GM12878 (cell line): ENCODE data around the gene TRAFD1. TPM values are rescaled to one million over a fixed set of nuclear protein-coding genes. Genes with fewer than 3 reads are reported as not detected.

Experiments used
- ATAC-seq: fragments of 200-7000 bp; cut with Tn5 transposase; 3 replicates; pipeline ENCODE4 v1.9.1; 2020; ENCODE audit warnings: mild to moderate bottlenecking, moderate library complexity
- BruUV-seq: library from RNA; stranded (reverse); fragments of 400-500 nt; replicated peaks from 2 replicates; lab custom pipeline; 2021; lab: Mats Ljungman, UMichigan
- CTCF ChIA-PET: fragments of 300-600 bp; sonication (Branson Sonifier 250); formaldehyde crosslinking; extraction: SDS; loops from one replicate; lab custom pipeline; 2021; ENCODE audit warnings: inconsistent platforms; lab: Yijun Ruan, JAX
- POLR2A ChIA-PET: fragments of 350-600 bp; formaldehyde crosslinking; extraction: SDS; loops from one replicate; lab custom pipeline; 2021; ENCODE audit warnings: inconsistent platforms; lab: Charles Lee
- RAD21 ChIA-PET: fragments of 300-600 bp; sonication (Branson Sonifier 250); formaldehyde crosslinking; loops from one replicate; lab custom pipeline; 2023; ENCODE audit warnings: antibody characterized with exemption; ENCODE audit not compliant: unreplicated experiment; lab: Charles Lee
- SMC1A ChIA-PET: fragments of 300-600 bp; sonication (Branson Sonifier 250); formaldehyde crosslinking; loops from one replicate; lab custom pipeline; 2023; ENCODE audit not compliant: unreplicated experiment, uncharacterized antibody; lab: Charles Lee
- DNase-seq: peaks from one replicate; pipeline ENCODE4 v3.0.0-alpha.2; 2011; ENCODE audit warnings: low read depth, low spot score
- FAIRE-seq: peaks from 3 replicates; lab custom pipeline; 2011; peaks lifted over from hg19 to GRCh38; lab: Jason Lieb, UNC
- H2AFZ ChIP-seq: 2 replicates; pipeline ENCODE4 v1.6.0; 2011; ENCODE audit warnings: low read depth, low read length, control low read depth; ENCODE audit not compliant: control insufficient read depth
- H3K27ac ChIP-seq: 2 replicates; pipeline ENCODE4 v1.5.1; 2011; ENCODE audit warnings: control low read depth; ENCODE audit not compliant: control insufficient read depth, insufficient read depth
- H3K27me3 ChIP-seq, 2 experiments: replicated peaks in 1 of 2; 2 replicates each; pipeline versions ENCODE4 v1.6.0 to v1.6.1; 2011; ENCODE audit warnings: low read length in 1 of 2; ENCODE audit not compliant: control insufficient read depth in 2 of 2, insufficient read depth in 2 of 2
- H3K36me3 ChIP-seq, 2 experiments: 2 replicates each; pipeline ENCODE4 v1.5.1; 2011; ENCODE audit warnings: low read length in 1 of 2; ENCODE audit not compliant: control insufficient read depth in 2 of 2, insufficient read depth in 2 of 2
- H3K4me1 ChIP-seq: 2 replicates; pipeline ENCODE4 v1.6.1; 2011; ENCODE audit warnings: mild to moderate bottlenecking, low read length, moderate library complexity, mixed read lengths; ENCODE audit not compliant: control insufficient read depth, insufficient read depth
- H3K4me2 ChIP-seq: 2 replicates; pipeline ENCODE4 v1.6.0; 2011; ENCODE audit warnings: control low read depth; ENCODE audit not compliant: control insufficient read depth, insufficient read depth
- H3K4me3 ChIP-seq: fragments of 200-600 bp; sonication (generic); 2 replicates; pipeline ENCODE4 v1.5.1; 2016
- H3K79me2 ChIP-seq: 2 replicates; pipeline ENCODE4 v1.6.0; 2011; ENCODE audit warnings: low read length; ENCODE audit not compliant: control insufficient read depth, insufficient read depth
- H3K9ac ChIP-seq: 2 replicates; pipeline ENCODE4 v1.8.0; 2011; ENCODE audit warnings: low read length, control low read depth, mixed read lengths; ENCODE audit not compliant: control insufficient read depth, insufficient read depth
- H3K9me3 ChIP-seq: replicated peaks from 3 replicates; pipeline ENCODE4 v1.5.1; 2011; ENCODE audit warnings: mild to moderate bottlenecking, low read length; ENCODE audit not compliant: control insufficient read depth, insufficient read depth
- H4K20me1 ChIP-seq: 2 replicates; pipeline ENCODE4 v1.6.0; 2011; ENCODE audit not compliant: control insufficient read depth, insufficient read depth
- FOXK2 ChIP-seq: fragments of 450-650 bp; IDR thresholded peaks from 2 replicates; pipeline ENCODE4 v1.6.1; 2017; ENCODE audit warnings: mild to moderate bottlenecking, moderate library complexity
- GATAD2B ChIP-seq: fragments of 450-650 bp; conservative IDR thresholded peaks from 2 replicates; pipeline ENCODE4 v1.6.1; 2017; ENCODE audit warnings: low read depth, mild to moderate bottlenecking, moderate library complexity
- POLR2A ChIP-seq: IDR thresholded peaks from 2 replicates; pipeline ENCODE4 v1.6.1; 2011; ENCODE audit warnings: low read depth, mild to moderate bottlenecking, low read length
- RB1 ChIP-seq: fragments of 450-650 bp; formaldehyde crosslinking; IDR thresholded peaks from 2 replicates; pipeline ENCODE4 v1.6.1; 2017; ENCODE audit warnings: mild to moderate bottlenecking, borderline replicate concordance
- RELA ChIP-seq: fragments of 450-650 bp; IDR thresholded peaks from 2 replicates; pipeline ENCODE4 v1.8.0; 2014; ENCODE audit warnings: borderline replicate concordance; ENCODE audit not compliant: partially characterized antibody
- RFX5 ChIP-seq: IDR thresholded peaks from 2 replicates; pipeline ENCODE4 v1.6.1; 2011; ENCODE audit warnings: low read depth, low read length, improper control_type of control experiment
- SMAD5 ChIP-seq: IDR thresholded peaks from 2 replicates; pipeline ENCODE4 v1.6.1; 2016; ENCODE audit warnings: antibody characterized with exemption, low read depth
- SP1 ChIP-seq: IDR thresholded peaks from one replicate; pipeline ENCODE4 v1.6.1; 2011; ENCODE audit warnings: low read depth, low read length
- STAT1 ChIP-seq: fragments of 450-650 bp; conservative IDR thresholded peaks from 2 replicates; pipeline ENCODE4 v1.6.1; 2014; ENCODE audit warnings: antibody characterized with exemption, mild to moderate bottlenecking
- SUPT20H ChIP-seq: IDR thresholded peaks from 2 replicates; pipeline ENCODE4 v1.6.1; 2011; ENCODE audit warnings: low read depth, mild to moderate bottlenecking, low read length, moderate library complexity, borderline replicate concordance; ENCODE audit not compliant: control insufficient read depth
- WGBS: methylation state at CpG from one replicate; pipeline ENCODE4 v1.1.6; 2016; ENCODE audit warnings: low lambda C conversion rate; ENCODE audit not compliant: insufficient replicate concordance, insufficient coverage; ENCODE audit errors: missing lambda C conversion rate; 5-methylcytosine and 5-hydroxymethylcytosine counted together
- in situ Hi-C: fragments of 300-500 bp; cut with MboI; formaldehyde crosslinking; loops from 9 replicates; pipeline ENCODE4 v1.14.3; 2018; ENCODE audit warnings: mixed read lengths
- intact Hi-C: fragments of 100-400 bp; cut with micrococcal nuclease; formaldehyde crosslinking; loops from one replicate; pipeline ENCODE4 v1.14.2; 2022; ENCODE audit not compliant: unreplicated experiment
- polyA plus RNA-seq, 11 experiments: library from polyadenylated mRNA; depleted of rRNA in 4 of 11; unstranded in 6 of 11; stranded (reverse) in 5 of 11; fragments of >200 nt; fragmentation: Nextera tagmentation in 4 of 11; fragmentation: Illumina TruSeq in 1 of 11; extraction: Ambion mirVana in 4 of 11; extraction: Trizol in 1 of 11; gene quantifications; 1 replicate in 1 of 11; 2 replicates in 10 of 11; pipeline versions ENCODE4 v1.2.1 to v1.2.3, GENCODE V29; 2011 to 2016; ENCODE audit warnings: inconsistent platforms in 2 of 11, missing spikeins in 2 of 11, low read depth in 1 of 11
- total RNA-seq, 4 experiments: library from RNA; depleted of rRNA in 3 of 4; stranded (reverse); fragments of >200 nt in 3 of 4; fragmentation: Illumina TruSeq in 1 of 4; extraction: Trizol in 1 of 4; gene quantifications; 2 replicates each; pipeline versions ENCODE4 v1.2.1 to v1.2.3, GENCODE V29; 2013 to 2021
- TF ChIP-seq, protein P1 (sequence below): fragments of 450-650 bp; IDR thresholded peaks from 2 replicates; pipeline ENCODE4 v1.6.1; 2017; ENCODE audit warnings: mild to moderate bottlenecking, moderate library complexity
- TF ChIP-seq, protein P2 (sequence below): IDR thresholded peaks from 2 replicates; pipeline ENCODE4 v1.6.1; 2012; ENCODE audit warnings: low read depth, low read length, improper control_type of control experiment

Gene TRAFD1
- total and polyA plus RNA-seq, 10 of the 15 experiments (the other 5 are each of a cell fraction or from before 2014, with no cell fraction given) = 37.2 to 55.5 (median 46.2) TPM

DNA sequence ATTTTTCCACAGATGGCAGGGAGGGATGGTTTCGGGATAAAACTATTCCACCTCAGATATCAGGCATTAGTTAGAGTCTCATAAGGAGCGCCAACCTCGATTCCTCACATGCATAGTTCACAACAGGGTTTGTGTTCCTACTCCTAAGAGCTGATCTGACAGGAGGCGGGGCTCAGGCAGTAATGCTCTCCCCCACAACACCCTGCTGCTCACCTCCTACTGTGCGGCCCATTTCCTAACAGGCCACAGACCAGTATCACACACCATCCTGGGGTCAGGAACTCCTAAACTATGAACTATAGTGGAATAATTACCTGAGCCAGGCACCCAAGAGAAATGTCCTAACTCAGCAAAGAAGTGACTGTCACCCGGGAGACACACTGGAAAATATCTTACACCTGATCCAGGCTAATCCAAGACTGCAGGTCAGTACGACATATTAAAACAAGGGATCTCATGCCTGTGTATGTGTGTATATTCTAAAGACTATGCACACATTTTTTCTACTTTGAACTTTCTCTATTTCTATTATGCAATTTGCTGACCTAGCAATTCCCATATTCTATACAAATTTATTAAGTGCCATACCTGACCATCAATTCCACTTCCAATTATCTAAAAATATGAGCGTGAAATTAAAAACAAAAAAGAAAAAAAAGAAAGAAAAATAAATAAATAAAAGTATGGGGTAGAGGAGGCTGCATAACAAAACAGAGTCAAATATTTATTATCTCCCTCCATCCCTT lies 21.4 kb upstream of the TRAFD1 start:
- Histone ChIP-seq H3K27ac (no peak overlapping the region), H3K4me1 (peaks cover 8% of the 10 kb centered on the region; the same call in 1 of the 2 replicates), H3K79me2 (peaks cover 78% of the 10 kb centered on the region), H3K9ac (no peak overlapping the region), H3K36me3 (peaks cover 5 to 10% of the 10 kb centered on the region in 2 experiments; a peak in 3 of 4 replicates), H4K20me1 (peaks cover 4% of the 10 kb centered on the region), H3K4me3 (no peak overlapping the region), H3K27me3 (no peaks in the 10 kb centered on the region), H3K9me3 (no peaks in the 10 kb centered on the region), H3K4me2 (peak overlapping the region; percentile 53), H2AFZ (no peak overlapping the region)
- ChIA-PET CTCF (no interaction called here), POLR2A (interaction anchor here (0.6 kb wide), 1 partner anchor 159 kb away, joined by 6 read pairs; no protein-coding TSS in a partner anchor), SMC1A (no interaction called here), RAD21 (no interaction called here)
- WGBS = 90% methylated on average over 8 of the region's 8 CpGs
- TF ChIP-seq, protein P1, sequence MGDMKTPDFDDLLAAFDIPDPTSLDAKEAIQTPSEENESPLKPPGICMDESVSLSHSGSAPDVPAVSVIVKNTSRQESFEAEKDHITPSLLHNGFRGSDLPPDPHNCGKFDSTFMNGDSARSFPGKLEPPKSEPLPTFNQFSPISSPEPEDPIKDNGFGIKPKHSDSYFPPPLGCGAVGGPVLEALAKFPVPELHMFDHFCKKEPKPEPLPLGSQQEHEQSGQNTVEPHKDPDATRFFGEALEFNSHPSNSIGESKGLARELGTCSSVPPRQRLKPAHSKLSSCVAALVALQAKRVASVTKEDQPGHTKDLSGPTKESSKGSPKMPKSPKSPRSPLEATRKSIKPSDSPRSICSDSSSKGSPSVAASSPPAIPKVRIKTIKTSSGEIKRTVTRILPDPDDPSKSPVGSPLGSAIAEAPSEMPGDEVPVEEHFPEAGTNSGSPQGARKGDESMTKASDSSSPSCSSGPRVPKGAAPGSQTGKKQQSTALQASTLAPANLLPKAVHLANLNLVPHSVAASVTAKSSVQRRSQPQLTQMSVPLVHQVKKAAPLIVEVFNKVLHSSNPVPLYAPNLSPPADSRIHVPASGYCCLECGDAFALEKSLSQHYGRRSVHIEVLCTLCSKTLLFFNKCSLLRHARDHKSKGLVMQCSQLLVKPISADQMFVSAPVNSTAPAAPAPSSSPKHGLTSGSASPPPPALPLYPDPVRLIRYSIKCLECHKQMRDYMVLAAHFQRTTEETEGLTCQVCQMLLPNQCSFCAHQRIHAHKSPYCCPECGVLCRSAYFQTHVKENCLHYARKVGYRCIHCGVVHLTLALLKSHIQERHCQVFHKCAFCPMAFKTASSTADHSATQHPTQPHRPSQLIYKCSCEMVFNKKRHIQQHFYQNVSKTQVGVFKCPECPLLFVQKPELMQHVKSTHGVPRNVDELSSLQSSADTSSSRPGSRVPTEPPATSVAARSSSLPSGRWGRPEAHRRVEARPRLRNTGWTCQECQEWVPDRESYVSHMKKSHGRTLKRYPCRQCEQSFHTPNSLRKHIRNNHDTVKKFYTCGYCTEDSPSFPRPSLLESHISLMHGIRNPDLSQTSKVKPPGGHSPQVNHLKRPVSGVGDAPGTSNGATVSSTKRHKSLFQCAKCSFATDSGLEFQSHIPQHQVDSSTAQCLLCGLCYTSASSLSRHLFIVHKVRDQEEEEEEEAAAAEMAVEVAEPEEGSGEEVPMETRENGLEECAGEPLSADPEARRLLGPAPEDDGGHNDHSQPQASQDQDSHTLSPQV = no peak
- TF ChIP-seq FOXK2 (no peak), SP1 (no peak), RB1 (no peak), RFX5 (no peak), POLR2A (no peak), SUPT20H (no peak), SMAD5 (no peak), RELA (no peak), GATAD2B (no peak), STAT1 (no peak)
- TF ChIP-seq, protein P2, sequence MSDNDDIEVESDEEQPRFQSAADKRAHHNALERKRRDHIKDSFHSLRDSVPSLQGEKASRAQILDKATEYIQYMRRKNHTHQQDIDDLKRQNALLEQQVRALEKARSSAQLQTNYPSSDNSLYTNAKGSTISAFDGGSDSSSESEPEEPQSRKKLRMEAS = no peak
- DNase-seq (no peak), ATAC-seq (no peak), FAIRE-seq (no peak)
- no TSS peak for BruUV-seq
- intact Hi-C loops = no loop called here
- in situ Hi-C loops = no loop called here
